NCI-H146 treated with DMSO at 0.1 percent for 48 hours (cell line): Measurements from ENCODE around the gene PEX7.
"Not testable (repeated sequence)": the region's sequence is repeated elsewhere in the genome, so short reads cannot be mapped to it uniquely, and the experiment has no call there.

ENCODE experiments used
- DNase-seq: peaks from one replicate; lab custom pipeline; 2025; ENCODE audit not compliant: unreplicated experiment; lab: John Stamatoyannopoulos, UW

Gene PEX7

DNA sequence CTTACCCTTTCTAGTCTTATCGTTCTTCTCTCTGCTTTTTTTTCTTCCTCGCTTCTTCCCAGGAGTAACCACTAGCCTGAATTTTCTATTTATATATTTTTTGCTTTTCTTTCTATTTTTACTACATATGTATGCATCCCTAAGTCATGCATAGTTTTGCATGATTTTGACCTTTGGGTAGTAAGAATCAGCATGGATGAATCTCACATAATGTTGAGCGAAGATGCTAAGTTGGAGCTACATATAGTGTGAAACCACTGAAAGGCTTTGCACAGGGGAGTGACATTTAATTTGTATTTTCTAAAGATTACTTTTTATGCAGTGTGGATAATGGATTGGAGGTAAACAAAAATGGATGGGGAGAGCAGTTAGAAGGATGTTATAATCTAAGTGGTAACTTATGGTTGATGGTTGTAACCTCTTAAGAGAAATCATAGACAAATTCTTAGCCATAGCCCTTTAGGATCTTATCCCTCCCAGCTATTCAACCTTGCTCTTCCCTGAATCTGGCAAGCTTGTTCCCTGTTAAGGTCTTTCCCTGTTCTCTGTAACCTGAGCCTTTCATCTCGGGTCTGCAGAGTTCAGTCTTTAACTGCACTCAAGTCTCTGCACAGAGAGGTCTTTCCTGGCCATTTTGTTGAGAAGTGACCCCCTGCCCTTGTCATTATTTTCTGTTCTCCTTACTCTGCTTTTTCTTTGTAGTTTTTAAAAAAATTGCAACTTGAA, 18.0 kb downstream of the PEX7 start:
- no peak for DNase-seq

- no peak for DNase-seq
Measured at GRCh38 chr6:136843210-136843609, 20.8 kb downstream of the PEX7 start.

DNA sequence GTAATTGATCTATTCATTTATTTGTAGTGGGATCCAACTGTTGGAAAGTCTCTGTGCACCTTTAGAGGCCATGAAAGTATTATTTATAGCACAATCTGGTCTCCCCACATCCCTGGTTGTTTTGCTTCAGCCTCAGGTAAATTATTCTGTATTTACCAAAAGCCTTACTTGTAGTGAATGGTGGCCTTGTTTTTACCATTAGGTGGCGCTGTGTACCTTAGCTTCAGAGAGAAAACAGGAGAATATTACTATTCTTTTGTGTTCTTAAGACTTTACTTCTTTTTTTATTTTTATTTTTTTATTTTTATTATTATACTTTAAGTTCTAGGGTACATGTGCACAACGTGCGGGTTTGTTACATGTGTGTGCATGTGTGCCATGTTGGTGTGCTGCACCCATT, 23.7 kb downstream of the PEX7 start:
- DNase-seq: peak; percentile 79

DNA sequence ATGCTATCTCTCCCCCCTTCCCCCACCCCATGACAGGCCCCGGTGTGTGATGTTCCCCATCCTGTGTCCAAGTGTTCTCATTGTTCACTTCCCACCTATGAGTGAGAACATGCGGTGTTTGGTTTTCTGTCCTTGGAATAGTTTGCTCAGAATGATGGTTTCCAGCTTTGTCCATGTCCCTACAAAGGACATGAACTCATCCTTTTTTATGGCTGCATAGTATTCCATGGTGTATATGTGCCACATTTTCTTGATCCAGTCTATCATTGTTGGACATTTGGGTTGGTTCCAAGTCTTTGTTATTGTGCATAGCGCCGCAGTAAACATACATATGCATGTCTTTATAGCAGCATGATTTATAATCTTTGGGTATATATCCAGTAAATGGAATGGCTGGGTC, 24.1 kb downstream of the PEX7 start:
- not testable (repeated sequence) for DNase-seq

DNA sequence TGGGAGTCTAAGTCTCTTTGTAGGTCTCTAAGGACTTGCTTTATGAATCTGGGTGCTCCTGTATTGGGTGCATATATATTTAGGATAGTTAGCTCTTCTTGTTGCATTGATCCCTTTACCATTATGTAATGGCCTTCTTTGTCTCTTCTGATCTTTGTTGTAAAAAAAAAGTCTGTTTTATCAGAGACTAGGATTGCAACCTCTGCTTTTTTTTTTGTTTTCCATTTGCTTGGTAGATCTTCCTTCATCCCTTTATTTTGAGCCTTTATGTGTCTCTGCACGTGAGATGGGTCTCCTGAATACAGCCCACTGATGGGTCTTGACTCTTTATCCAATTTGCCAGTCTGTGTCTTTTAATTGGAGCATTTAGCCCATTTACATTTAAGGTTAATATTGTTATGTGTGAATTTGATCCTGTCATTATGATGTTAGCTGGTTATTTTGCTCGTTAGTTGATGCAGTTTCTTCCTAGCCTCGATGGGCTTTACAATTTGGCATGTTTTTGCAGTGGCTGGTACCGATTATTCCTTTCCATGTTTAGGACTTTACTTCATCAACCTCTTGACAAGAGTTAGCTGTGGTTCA, 27.7 kb downstream of the PEX7 start:
- DNase-seq: not testable (repeated sequence)

- DNase-seq: no peak
Measured at GRCh38 chr6:136859430-136859829, 37.0 kb downstream of the PEX7 start.

DNA sequence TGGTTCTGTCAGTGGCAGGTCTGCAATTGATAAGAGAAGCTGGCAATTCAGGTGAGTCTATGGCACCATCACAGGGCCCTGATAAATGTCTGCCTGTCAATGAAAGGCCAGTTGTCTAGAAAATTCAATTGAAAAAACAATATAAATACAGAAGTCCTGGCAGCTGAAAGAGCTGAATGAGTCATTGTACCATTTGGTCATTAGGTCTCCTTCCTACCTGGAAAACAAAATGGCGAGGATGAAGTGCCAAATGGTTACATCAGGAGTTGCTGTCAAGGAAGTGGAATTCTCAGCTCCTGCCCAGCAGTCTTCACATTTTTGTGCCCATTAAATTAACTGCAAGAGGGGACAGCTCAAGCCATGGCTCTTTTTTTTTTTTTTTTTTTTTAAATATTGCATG, 37.7 kb downstream of the PEX7 start:
- DNase-seq: no peak

- no peak for DNase-seq
Measured at GRCh38 chr6:136862662-136863061, 40.3 kb downstream of the PEX7 start.

DNA sequence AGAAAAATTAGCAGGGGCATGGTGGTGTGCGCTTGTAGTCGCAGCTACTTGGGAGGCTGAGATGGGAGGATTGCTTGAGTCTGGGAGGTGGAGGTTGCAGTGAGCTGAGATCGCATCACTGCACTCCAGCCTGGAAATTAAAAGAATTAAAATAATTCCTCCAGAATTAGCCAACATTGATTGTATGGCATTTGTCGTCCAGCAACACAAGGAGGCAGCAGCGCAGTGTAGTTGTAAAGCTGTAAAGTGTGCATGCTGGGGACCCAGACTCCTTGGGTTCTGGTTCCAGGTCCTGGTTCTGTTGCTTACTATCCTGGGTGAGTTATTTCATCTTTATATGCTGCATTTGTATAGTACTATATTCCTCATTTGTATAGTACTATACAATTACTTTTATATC, 41.4 kb downstream of the PEX7 start:
- DNase-seq: no peak

- no peak for DNase-seq
Measured at GRCh38 chr6:136864676-136865075, 42.3 kb downstream of the PEX7 start.

GRCh38 chr6:136866872-136867416, 44.6 kb downstream of the PEX7 start:
- DNase-seq: no peak

DNA sequence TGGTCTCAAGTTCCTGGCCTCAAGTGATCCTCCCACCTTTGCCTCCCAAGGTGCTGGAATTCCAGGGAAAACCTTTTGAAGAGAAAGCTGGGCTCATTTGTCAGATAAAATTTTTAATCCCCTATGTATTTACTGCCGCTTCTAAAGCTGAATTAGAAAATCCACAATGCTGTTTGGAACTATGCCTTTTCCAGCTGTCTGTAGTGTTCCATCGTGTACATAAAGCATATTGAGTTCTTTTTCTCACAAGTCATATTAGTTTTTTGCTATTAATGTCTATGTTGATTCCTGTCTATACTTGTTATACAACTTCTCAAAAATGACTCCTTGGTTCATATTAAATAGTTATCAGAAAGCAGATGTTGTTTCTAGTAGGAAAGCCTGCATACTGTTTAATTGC, 47.1 kb downstream of the PEX7 start:
- DNase-seq: no peak

GRCh38 chr6:136873748-136874147, 51.4 kb downstream of the PEX7 start:
- DNase-seq: no peak

DNA sequence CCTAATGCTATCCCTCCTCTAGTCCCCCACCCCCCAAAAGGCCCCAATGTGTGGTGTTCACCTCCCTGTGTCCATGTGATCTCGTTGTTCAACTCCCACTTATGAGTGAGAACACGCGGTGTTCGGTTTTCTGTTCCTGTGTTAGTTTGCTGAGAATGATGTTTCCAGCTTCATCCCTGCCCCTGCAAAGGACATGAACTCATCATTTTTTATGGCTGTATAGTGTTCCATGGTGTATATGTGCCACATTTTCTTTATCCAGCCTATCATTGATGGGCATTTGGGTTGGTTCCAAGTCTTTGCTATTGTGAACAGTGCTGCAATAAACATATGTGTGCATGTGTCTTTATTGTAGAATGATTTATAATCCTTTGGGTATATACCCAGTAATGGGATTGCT, 54.1 kb downstream of the PEX7 start:
- not testable (repeated sequence) for DNase-seq

DNA sequence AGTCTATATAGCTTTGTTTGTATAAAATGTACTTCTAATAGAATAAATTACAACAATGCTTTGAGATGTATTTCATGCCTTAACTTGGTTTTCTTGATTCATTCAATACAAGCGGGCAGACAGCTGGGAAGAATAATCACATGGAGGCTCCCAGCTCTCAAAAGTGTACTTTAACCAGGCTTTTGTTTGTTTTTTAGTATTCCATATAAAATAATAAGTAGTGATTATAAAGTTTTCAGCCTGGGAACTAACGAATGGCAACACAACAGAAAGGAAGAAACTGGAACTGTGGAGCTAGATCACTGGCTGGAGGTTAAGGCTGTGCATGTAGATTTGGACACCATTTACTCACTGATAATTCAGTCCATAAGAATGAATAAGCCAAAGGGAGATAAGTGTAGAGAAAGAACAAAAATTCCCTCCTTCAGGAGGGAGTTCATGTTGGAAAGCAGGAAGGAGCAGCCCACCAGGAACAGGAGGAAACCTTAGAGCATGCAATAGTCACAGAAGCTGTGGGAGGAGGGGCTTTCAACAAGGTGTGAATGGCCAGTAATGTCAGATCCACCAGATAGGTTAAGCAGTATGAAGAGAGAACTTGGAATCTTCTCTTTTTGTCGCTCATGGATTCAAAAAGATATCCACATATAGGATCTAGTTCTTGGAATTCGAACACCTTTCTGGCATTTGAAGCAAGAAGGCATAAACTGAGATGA, 58.5 kb downstream of the PEX7 start:
- DNase-seq: no peak

DNA sequence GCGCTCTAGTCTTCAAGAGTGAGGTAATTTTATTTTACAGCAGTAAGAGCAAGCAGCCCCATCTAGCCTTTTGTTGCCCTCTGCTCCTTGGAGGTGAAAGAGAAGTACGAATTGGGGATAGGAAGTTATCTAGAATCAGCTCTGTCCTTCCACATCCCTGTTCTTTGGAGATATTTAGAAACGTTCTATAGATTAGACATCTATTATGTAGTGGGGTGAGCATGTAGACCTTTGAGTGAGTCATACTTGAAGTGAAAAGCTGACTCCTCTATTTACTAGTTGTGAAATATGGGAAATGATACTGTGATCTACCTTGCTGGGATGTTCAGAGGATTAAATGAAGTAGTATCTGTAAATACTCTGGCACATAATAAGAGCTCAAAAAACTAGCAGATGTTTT, 63.7 kb downstream of the PEX7 start:
- DNase-seq: no peak

- DNase-seq: peak; percentile 98
Measured at GRCh38 chr6:136887953-136888352, 65.6 kb downstream of the PEX7 start.

GRCh38 chr6:136889271-136890193, 67.1 kb downstream of the PEX7 start:
- peak; percentile 98 for DNase-seq

DNA sequence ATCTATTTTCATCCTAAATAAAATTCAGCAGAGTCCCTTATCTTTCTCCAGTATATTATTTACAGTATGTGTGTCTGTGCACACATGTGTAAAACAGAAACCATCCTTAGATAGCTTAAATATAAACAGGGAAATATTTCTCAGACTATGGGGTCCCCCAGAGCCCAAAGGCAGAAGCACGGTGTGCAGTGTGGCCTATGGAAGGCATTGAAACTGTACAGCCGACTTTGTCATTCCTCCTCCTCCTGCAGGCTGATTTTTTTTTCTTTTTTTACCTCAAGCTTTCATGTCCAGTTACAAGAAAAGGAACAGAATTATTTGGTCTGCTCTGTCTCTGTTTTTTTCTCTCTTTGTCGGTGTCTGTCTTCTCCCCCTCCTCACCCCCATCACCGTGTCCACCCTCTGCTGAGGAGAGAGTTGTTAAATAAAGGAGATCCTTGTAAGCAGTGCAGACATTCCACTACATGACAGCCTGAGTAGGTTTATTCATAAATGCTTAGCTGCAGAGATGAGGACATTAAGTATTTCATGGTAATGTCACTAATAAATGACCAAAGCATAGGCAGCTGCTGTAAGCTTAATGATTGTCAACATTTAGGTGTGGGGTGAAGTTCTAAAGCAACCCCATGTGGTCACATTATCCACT, 67.9 kb downstream of the PEX7 start:
- peak; percentile 49 for DNase-seq

- DNase-seq: no peak
Measured at GRCh38 chr6:136890986-136891385, 68.6 kb downstream of the PEX7 start.
